Right lobe of liver (tissue), 6 donors: ENCODE data around the gene GRN. TPM values are rescaled to one million over a fixed set of nuclear protein-coding genes. Genes with fewer than 3 reads are reported as not detected.

ENCODE experiments used
- ATAC-seq, 4 donors: fragments of 200-7000 bp; cut with Tn5 transposase; one replicate each; pipeline ENCODE4 v1.9.1; 2020; ENCODE audit warnings: mild to moderate bottlenecking in 4 of 4, moderate library complexity in 4 of 4
- DNase-seq, 3 donors: peaks; one replicate each; pipeline ENCODE4 v3.0.0-alpha.2; 2020
- H3K27ac ChIP-seq, 3 donors: fragments of 200-600 bp; one replicate each; pipeline ENCODE4 v1.8.0; 2022
- H3K27me3 ChIP-seq, 2 donors: fragments of 200-600 bp; one replicate each; pipeline ENCODE4 v1.8.0; 2022
- H3K36me3 ChIP-seq, 4 donors: fragments of 200-600 bp; sonication (generic) in 1 of 4; one replicate each; pipeline versions ENCODE4 v1.5.1 to v1.8.0; 2017 to 2022; ENCODE audit warnings: control low read depth in 1 of 4
- H3K4me1 ChIP-seq, 4 donors: fragments of 200-600 bp; sonication (generic) in 1 of 4; one replicate each; pipeline versions ENCODE4 v1.5.1 to v1.8.0; 2017 to 2022; ENCODE audit warnings: control low read depth in 1 of 4
- H3K4me3 ChIP-seq, 3 donors: fragments of 200-600 bp; one replicate each; pipeline ENCODE4 v1.8.0; 2022
- H3K9me3 ChIP-seq, 4 donors: fragments of 200-600 bp; sonication (generic) in 1 of 4; one replicate each; pipeline versions ENCODE4 v1.5.1 to v1.8.0; 2017 to 2022; ENCODE audit warnings: control low read depth in 1 of 4
- CTCF ChIP-seq, 4 donors: fragments of 200-600 bp in 3 of 4; fragments of 450-650 bp in 1 of 4; IDR thresholded peaks; one replicate each; pipeline versions ENCODE4 v1.5.1 to v1.8.0; 2016 to 2022; ENCODE audit warnings: antibody characterized with exemption in 4 of 4, mild to moderate bottlenecking in 2 of 4
- POLR2A ChIP-seq: fragments of 450-650 bp; IDR thresholded peaks from one replicate; pipeline ENCODE4 v1.6.1; 2017; ENCODE audit warnings: antibody characterized with exemption, mild to moderate bottlenecking
- WGBS: methylation state at CpG from one replicate; pipeline ENCODE4 v1.1.6; 2018; ENCODE audit warnings: low coverage, low lambda C conversion rate; ENCODE audit not compliant: insufficient coverage; ENCODE audit errors: missing lambda C conversion rate; 5-methylcytosine and 5-hydroxymethylcytosine counted together
- intact Hi-C, 2 donors: fragments of 100-400 bp; cut with DNase I; formaldehyde crosslinking; loops; one replicate each; pipeline versions ENCODE4 v1.11.2 to v1.14.1; 2022
- total RNA-seq, 6 experiments: library from RNA; depleted of rRNA in 2 of 6; stranded (reverse); fragments of >200 nt in 2 of 6; fragmentation: NEBNext Ultra II Directional in 3 of 6; extraction: Animal tissue kit (Norgen Biotek cat#: 25700) in 3 of 6; gene quantifications; one replicate each; pipeline versions ENCODE4 v1.1.0 to v1.2.4, GENCODE V29; 2016 to 2023
- donor health status: DM: no; HTN: yes; CAD: no.
- donor health status: DM: no; HTN: no; CAD: no.
- donor health status: DM: no; HTN: no; CAD: no.
- donor health status: DM: no; HTN: yes; CAD: no.
- donor health status: DM: no; HTN: yes; CAD: no.

GRN gene
- total RNA-seq, 6 experiments from 2014 or later = 84.5 to 230 (median 150) TPM

DNA sequence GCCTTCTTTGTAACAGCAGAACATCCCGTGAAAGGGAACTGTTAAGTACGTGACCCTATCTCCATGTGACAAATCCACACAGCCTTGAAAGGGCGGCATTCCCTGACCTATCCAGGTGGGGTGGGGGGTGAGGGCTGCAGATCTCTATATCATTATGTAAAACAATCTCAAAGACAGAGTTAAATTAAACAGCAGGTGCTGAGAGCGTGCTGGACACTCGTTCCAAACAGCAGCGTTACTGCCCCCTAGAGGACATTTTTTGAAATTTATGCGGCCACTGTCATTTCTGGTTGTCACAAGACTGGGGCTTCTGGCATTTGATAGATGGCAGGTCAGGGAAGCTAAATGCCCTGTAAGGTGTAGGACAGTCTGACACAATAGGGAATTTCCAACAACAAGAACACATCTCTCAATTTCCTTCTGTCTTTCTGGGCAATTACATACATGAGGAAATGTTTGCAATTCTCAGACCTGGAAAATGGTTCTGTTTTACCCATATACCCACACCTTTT, 13.8 kb upstream of the GRN start:
- no peak for TF ChIP-seq POLR2A
- peak; percentile 79 to 88 (median 85) for TF ChIP-seq CTCF (IDR thresholded peaks at IDR 0.05)
- ATAC-seq (peak; percentile 50 to 60 (median 54)), DNase-seq (peak in 1 of 3 donors; percentile 75)
- Histone ChIP-seq H3K36me3 (no peaks in the 10 kb centered on the region), H3K27ac (no peak overlapping the region), H3K4me3 (no peak overlapping the region), H3K9me3 (no peaks in the 10 kb centered on the region), H3K27me3 (no peaks in the 10 kb centered on the region), H3K4me1 (peaks cover 0 to 7% (median 0%) of the 10 kb centered on the region in 4 donors)
- 2% methylated on average over 6 of the region's 7 CpGs for WGBS
- intact Hi-C loops = no loop called here

GRCh38 chr17:44333371-44333770, 11.7 kb upstream of the GRN start:
- H3K27ac ChIP-seq = no peak overlapping the region
- 59% methylated on average over 3 of the region's 5 CpGs for WGBS
- H3K9me3 ChIP-seq = no peaks in the 10 kb centered on the region
- TF ChIP-seq POLR2A = no peak
- no peak for TF ChIP-seq CTCF (IDR thresholded peaks at IDR 0.05)
- no peak for DNase-seq
- intact Hi-C loops = no loop called here
- H3K36me3 ChIP-seq = no peaks in the 10 kb centered on the region
- peaks cover 0 to 7% (median 0%) of the 10 kb centered on the region in 4 donors for H3K4me1 ChIP-seq
- no peak overlapping the region for H3K4me3 ChIP-seq
- H3K27me3 ChIP-seq = no peaks in the 10 kb centered on the region
- ATAC-seq = peak; percentile 43 to 59 (median 49)

- intact Hi-C loops = no loop called here
- no peak overlapping the region for H3K4me3 ChIP-seq
Measured at GRCh38 chr17:44334315-44334714, 10.8 kb upstream of the GRN start.

DNA sequence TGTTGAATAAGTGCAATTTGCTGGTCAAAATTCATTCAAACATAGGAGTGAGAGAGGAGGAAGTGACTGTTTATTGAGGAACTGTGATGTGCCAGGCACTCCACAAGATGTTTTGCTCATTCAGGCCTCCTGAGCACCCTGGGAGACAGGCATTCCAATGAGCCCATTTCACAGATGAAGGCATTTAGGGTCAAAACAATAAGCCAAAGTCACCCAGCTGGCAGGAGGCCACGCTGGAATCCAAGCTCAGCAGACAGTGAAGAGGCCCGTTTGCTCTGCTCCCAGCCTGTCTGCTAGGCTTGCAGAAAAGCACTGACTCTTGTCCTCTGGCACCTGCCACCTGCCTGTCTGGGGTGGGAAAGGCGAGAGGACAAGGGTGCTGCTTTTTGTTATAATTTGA, 10.4 kb upstream of the GRN start:
- Histone ChIP-seq H3K27ac (no peak overlapping the region), H3K9me3 (no peaks in the 10 kb centered on the region), H3K27me3 (no peaks in the 10 kb centered on the region), H3K4me3 (no peak overlapping the region), H3K4me1 (peaks cover 0 to 7% (median 0%) of the 10 kb centered on the region in 4 donors), H3K36me3 (no peaks in the 10 kb centered on the region)
- DNase-seq (no peak), ATAC-seq (peak in 1 of 4 donors; percentile 19)
- 33% methylated on average over 1 of the region's 3 CpGs for WGBS
- intact Hi-C loops = no loop called here
- TF ChIP-seq CTCF (IDR thresholded peaks at IDR 0.05) = no peak

More at GRCh38 chr17:44334315-44334714, 10.8 kb upstream of the GRN start:
- Histone ChIP-seq H3K4me1 (peaks cover 0 to 7% (median 0%) of the 10 kb centered on the region in 4 donors), H3K27me3 (no peaks in the 10 kb centered on the region), H3K36me3 (no peaks in the 10 kb centered on the region), H3K9me3 (no peaks in the 10 kb centered on the region), H3K27ac (no peak overlapping the region)
- WGBS = 44% methylated on average over 2 of the region's 2 CpGs
- ATAC-seq = no peak
- TF ChIP-seq CTCF (IDR thresholded peaks at IDR 0.05) = no peak
- TF ChIP-seq POLR2A = no peak
- no peak for DNase-seq
